ENCODE data around the gene FNIP1.
A peak's percentile ranks its signal among the peaks of the same experiment; 100 is the strongest.

- no peak for TF ChIP-seq USF2 (IDR thresholded peaks at IDR 0.05; ENCODE audit: borderline replicate concordance, low read depth, low read length)
- TF ChIP-seq CTCF (IDR thresholded peaks at IDR 0.05), result no peak
- TF ChIP-seq POLR2AphosphoS5 (IDR thresholded peaks at IDR 0.05; ENCODE audit: low read depth, low read length), result no peak
- no peak for TF ChIP-seq JUND (IDR thresholded peaks at IDR 0.05)
- no peak for TF ChIP-seq EP300 (IDR thresholded peaks at IDR 0.05; ENCODE audit: borderline replicate concordance in 1 of 2, low read depth in 1 of 2, low read length in 1 of 2)
- no peak for TF ChIP-seq RFX5 (IDR thresholded peaks at IDR 0.05; ENCODE audit: low read length)
- no peak for TF ChIP-seq NFIC (IDR thresholded peaks at IDR 0.05; ENCODE audit: borderline replicate concordance)
- TF ChIP-seq ZBTB33 (IDR thresholded peaks at IDR 0.05; ENCODE audit: borderline replicate concordance, low read depth), result no peak
- TF ChIP-seq GABPA (IDR thresholded peaks at IDR 0.05; ENCODE audit: low read depth), result no peak
- peak; percentile 21; the same call in 1 of the 2 replicates for TF ChIP-seq MXI1 (IDR thresholded peaks at IDR 0.05; ENCODE audit: low read depth, low read length)
- TF ChIP-seq RAD21 (IDR thresholded peaks at IDR 0.05; ENCODE audit: low read length), result no peak
Measured at GRCh38 chr5:131795879-131796792, 681 bp downstream of the FNIP1 start.
